HG03378 (cell line): ENCODE measurements around the gene OR5K3.

Experiments
- ATAC-seq: cut with Tn5 transposase; IDR thresholded peaks from one replicate; pipeline ENCODE4 v1.9.1; 2021; ENCODE audit warnings: mild to moderate bottlenecking, moderate library complexity; ENCODE audit not compliant: unreplicated experiment

The OR5K3 gene

DNA sequence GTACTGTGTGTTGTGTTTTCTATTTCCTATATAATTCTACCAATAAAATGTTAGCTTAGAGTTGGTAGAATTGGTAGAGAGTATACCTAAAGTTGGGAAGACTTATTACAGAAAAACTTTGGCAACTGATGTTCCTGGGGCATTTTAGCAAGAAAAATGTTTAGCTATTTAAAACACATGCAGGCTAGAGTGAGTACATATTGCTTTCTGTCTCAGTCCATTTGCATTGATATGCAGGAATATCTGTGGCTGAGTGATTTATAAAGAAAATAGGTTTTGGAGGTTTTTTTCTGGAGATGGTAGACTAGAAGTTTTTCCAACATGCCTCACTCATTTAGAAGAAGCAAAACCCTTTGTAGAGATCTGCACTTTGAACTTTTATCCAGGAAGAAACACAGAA is 42.1 kb downstream of the OR5K3 start:
- no peak for ATAC-seq

GRCh38 chr3:98433764-98434163 is 43.3 kb downstream of the OR5K3 start:
- ATAC-seq: no peak

DNA sequence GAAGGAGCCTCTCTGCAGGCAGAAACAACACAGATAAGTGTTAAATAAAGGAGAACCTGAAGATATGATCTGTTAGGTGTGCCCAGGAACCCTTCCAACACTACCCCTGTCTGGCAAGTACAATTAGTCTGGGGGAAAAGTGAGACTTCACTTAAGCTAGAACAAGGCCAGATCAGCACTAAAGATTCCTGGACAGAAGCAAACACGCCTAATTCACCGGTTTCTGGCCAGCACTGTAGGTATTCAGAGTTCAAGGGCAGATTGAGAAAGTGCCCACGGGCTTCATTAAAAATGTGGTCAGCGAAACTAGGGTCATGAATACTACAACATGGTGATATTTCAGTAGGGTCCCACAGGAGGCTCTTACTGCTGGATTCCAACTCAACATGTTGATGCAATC is 43.9 kb downstream of the OR5K3 start:
- ATAC-seq: no peak

DNA sequence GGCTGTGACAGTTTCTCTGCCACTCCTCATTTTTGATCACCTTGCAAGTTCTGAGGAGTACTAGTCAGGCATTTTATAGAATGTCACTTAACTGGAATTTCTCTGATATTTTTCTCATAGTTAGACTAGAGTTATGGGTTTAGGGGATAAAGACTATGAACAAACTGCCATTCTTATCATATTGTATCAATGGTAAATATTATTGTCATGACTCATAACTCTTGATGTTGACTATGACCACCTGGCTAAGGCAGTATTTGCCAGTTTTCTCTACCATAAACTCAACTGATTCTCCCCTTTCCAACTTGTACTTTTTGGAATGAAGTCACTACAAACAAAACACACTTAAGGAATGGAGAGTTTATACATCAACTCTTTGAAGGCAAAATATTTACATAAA is 49.8 kb downstream of the OR5K3 start:
- ATAC-seq: no peak
